HepG2 (cell line): ENCODE measurements around the gene IL17C. TPM values are rescaled to one million over a fixed set of nuclear protein-coding genes. Genes with fewer than 3 reads are reported as not detected.

Source experiments
- AFF4 ChIP-seq: sonication (generic); formaldehyde crosslinking; IDR thresholded peaks from 2 replicates; pipeline ENCODE4 v1.4.0; 2020; ENCODE audit warnings: missing genetic modification reagents
- BHLHE40 ChIP-seq: IDR thresholded peaks from 2 replicates; pipeline ENCODE4 v1.6.1; 2011; ENCODE audit warnings: low read length, improper control_type of control experiment
- DMAP1 ChIP-seq: IDR thresholded peaks from 2 replicates; pipeline ENCODE4 v1.6.1; 2016
- FOSL2 ChIP-seq: sonication (generic); formaldehyde crosslinking; IDR thresholded peaks from 2 replicates; pipeline ENCODE4 v1.4.0; 2020; ENCODE audit warnings: missing genetic modification reagents
- LCORL ChIP-seq, 2 experiments: fragments of 450-650 bp in 1 of 2; sonication (generic) in 1 of 2; formaldehyde crosslinking in 1 of 2; IDR thresholded peaks; 2 replicates each; pipeline versions ENCODE4 v1.5.0 to v1.6.1; 2017 to 2020; ENCODE audit warnings: antibody characterized with exemption in 1 of 2, missing genetic modification reagents in 1 of 2
- MTA1 ChIP-seq: sonication (generic); formaldehyde crosslinking; IDR thresholded peaks from 2 replicates; pipeline ENCODE4 v1.4.0; 2020; ENCODE audit warnings: missing genetic modification reagents, mild to moderate bottlenecking, borderline replicate concordance
- PRDM4 ChIP-seq: sonication (generic); formaldehyde crosslinking; IDR thresholded peaks from 2 replicates; pipeline ENCODE4 v1.9.0; 2021; ENCODE audit warnings: missing genetic modification reagents, borderline replicate concordance
- RBFOX2 ChIP-seq: fragments of 200-400 bp; formaldehyde crosslinking; IDR thresholded peaks from 2 replicates; pipeline ENCODE4 v1.6.1; 2017; ENCODE audit warnings: low read depth, mild to moderate bottlenecking, low read length
- REST ChIP-seq, 2 experiments: IDR thresholded peaks; 2 replicates each; pipeline ENCODE4 v1.6.1; 2011 to 2012; ENCODE audit warnings: low read length in 2 of 2, borderline replicate concordance in 1 of 2, low read depth in 1 of 2, mild to moderate bottlenecking in 1 of 2, moderate library complexity in 1 of 2
- ZMAT3 ChIP-seq: sonication (generic); formaldehyde crosslinking; conservative IDR thresholded peaks from 2 replicates; pipeline ENCODE4 v1.7.0; 2021; ENCODE audit warnings: missing genetic modification reagents
- ZMYM4 ChIP-seq: sonication (generic); formaldehyde crosslinking; IDR thresholded peaks from 2 replicates; pipeline ENCODE4 v1.8.1; 2023; ENCODE audit warnings: mild to moderate bottlenecking, missing genetic modification reagents
- ZNF326 ChIP-seq: sonication (generic); formaldehyde crosslinking; IDR thresholded peaks from 2 replicates; pipeline ENCODE4 v1.4.0; 2020; ENCODE audit warnings: missing genetic modification reagents, borderline replicate concordance
- ZNF451 ChIP-seq: sonication (generic); formaldehyde crosslinking; IDR thresholded peaks from 2 replicates; pipeline ENCODE4 v1.5.0; 2020; ENCODE audit warnings: mild to moderate bottlenecking, missing genetic modification reagents
- ZNF558 ChIP-seq: sonication (generic); formaldehyde crosslinking; IDR thresholded peaks from 2 replicates; pipeline ENCODE4 v1.9.0; 2022; ENCODE audit warnings: mild to moderate bottlenecking, missing genetic modification reagents, borderline replicate concordance
- ZNF570 ChIP-seq: sonication (generic); formaldehyde crosslinking; IDR thresholded peaks from 2 replicates; pipeline ENCODE4 v1.4.0; 2020; ENCODE audit warnings: mild to moderate bottlenecking, missing genetic modification reagents, borderline replicate concordance
- ZNF747 ChIP-seq: sonication (generic); formaldehyde crosslinking; IDR thresholded peaks from 2 replicates; pipeline ENCODE4 v1.8.1; 2023; ENCODE audit warnings: missing genetic modification reagents, mild to moderate bottlenecking, borderline replicate concordance
- ZNF768 ChIP-seq: sonication (generic); formaldehyde crosslinking; IDR thresholded peaks from 2 replicates; pipeline ENCODE4 v1.4.0; 2020; ENCODE audit warnings: missing genetic modification reagents
- ZNF788 ChIP-seq: sonication (generic); formaldehyde crosslinking; IDR thresholded peaks from 2 replicates; pipeline ENCODE4 v1.5.0; 2020; ENCODE audit warnings: mild to moderate bottlenecking, missing genetic modification reagents, borderline replicate concordance
- ZZZ3 ChIP-seq: sonication (generic); formaldehyde crosslinking; IDR thresholded peaks from 2 replicates; pipeline ENCODE4 v1.4.0; 2020; ENCODE audit warnings: missing genetic modification reagents, mild to moderate bottlenecking, borderline replicate concordance
- polyA plus RNA-seq, 8 experiments: library from polyadenylated mRNA; depleted of rRNA in 3 of 8; stranded (reverse) in 7 of 8; unstranded in 1 of 8; fragments of >200 nt; fragmentation: Illumina TruSeq in 4 of 8; extraction: Trizol in 4 of 8; gene quantifications; 2 replicates each; pipeline versions ENCODE4 v1.2.1 to v1.2.3, GENCODE V29; 2011 to 2016; ENCODE audit warnings: low read depth in 4 of 8, missing spikeins in 1 of 8, mixed read lengths in 1 of 8; ENCODE audit not compliant: insufficient read depth in 1 of 8
- total RNA-seq, 5 experiments: library from RNA; depleted of rRNA; stranded (reverse); fragments of >200 nt; fragmentation: Illumina TruSeq; extraction: Trizol; gene quantifications; 2 replicates each; pipeline ENCODE4 v1.2.3, GENCODE V29; 2016; ENCODE audit warnings: low read depth in 1 of 5

Gene IL17C
- total and polyA plus RNA-seq, 2 of the 13 experiments (the other 11 are each of a cell fraction or from before 2014, with no cell fraction given) = not detected

- TF ChIP-seq REST (IDR thresholded peaks at IDR 0.05; ENCODE audit: borderline replicate concordance in 1 of 2, low read depth in 1 of 2, low read length in 2 of 2) = no peak
- TF ChIP-seq PRDM4 (CRISPR knock-in tag) = peak; percentile 53; the same call in 1 of the 2 replicates
- TF ChIP-seq ZNF558 (CRISPR knock-in tag) = 0 out of 2 replicates have a peak, but pooled peaks have one; percentile 63
- peak; percentile 86 for TF ChIP-seq BHLHE40
- peak; percentile 83 for TF ChIP-seq ZZZ3 (CRISPR knock-in tag)
- TF ChIP-seq ZMYM4 (CRISPR knock-in tag) = peak; percentile 10; the same call in 1 of the 2 replicates
- no peak for TF ChIP-seq ZNF570 (CRISPR knock-in tag)
- TF ChIP-seq ZNF788 (CRISPR knock-in tag) = peak; percentile 81
- peak; percentile 63; the same call in 1 of the 2 replicates for TF ChIP-seq ZNF747 (CRISPR knock-in tag)
- no peak; the same call in 1 of the 2 replicates for TF ChIP-seq ZNF326 (CRISPR knock-in tag)
- 0 out of 2 replicates have a peak, but pooled peaks have one; percentile 29 for TF ChIP-seq DMAP1
- 0 out of 2 replicates have a peak, but pooled peaks have one; percentile 42 for TF ChIP-seq AFF4 (CRISPR knock-in tag)
- 0 out of 2 replicates have a peak, but pooled peaks have one; percentile 12 for TF ChIP-seq ZNF451
- peak; percentile 64; the same call in 1 of the 2 replicates for TF ChIP-seq MTA1 (CRISPR knock-in tag)
- no peak for TF ChIP-seq ZNF768 (CRISPR knock-in tag)
- TF ChIP-seq LCORL (IDR thresholded peaks at IDR 0.05) = no peak
- peak; percentile 73 for TF ChIP-seq LCORL (CRISPR knock-in tag; IDR thresholded peaks at IDR 0.05)
- TF ChIP-seq FOSL2 (CRISPR knock-in tag) = no peak
- TF ChIP-seq ZMAT3 (CRISPR knock-in tag) = peak; percentile 72
- TF ChIP-seq RBFOX2 = no peak
These were observed 48.3 kb downstream of the IL17C start, which contains the start of gene SNAI3 (continued) for GRCh38 chr16:88686439-88687253.
